SK-N-MC (cell line): ENCODE results near the gene MEIOB.

Experiments used
- DNase-seq: peaks from one replicate; pipeline ENCODE4 v3.0.0-alpha.2; 2011; ENCODE audit warnings: low read depth, low spot score
- H3K27ac ChIP-seq: fragments of 200-600 bp; sonication (generic); 2 replicates; pipeline ENCODE4 v1.5.1; 2016; ENCODE audit warnings: mixed run types
- H3K36me3 ChIP-seq: fragments of 200-600 bp; sonication (generic); 2 replicates; pipeline ENCODE4 v1.6.1; 2017; ENCODE audit warnings: antibody characterized with exemption, low read length, mixed read lengths; ENCODE audit not compliant: insufficient read depth
- H3K4me3 ChIP-seq: fragments of 200-600 bp; sonication (generic); 2 replicates; pipeline ENCODE4 v1.5.1; 2016
- H3K9ac ChIP-seq: fragments of 200-600 bp; sonication (generic); 2 replicates; pipeline ENCODE4 v1.8.0; 2017; ENCODE audit warnings: mixed run types, mixed read lengths; ENCODE audit not compliant: insufficient read length
- H3K9me3 ChIP-seq: fragments of 200-600 bp; sonication (generic); 2 replicates; pipeline ENCODE4 v1.6.1; 2017; ENCODE audit warnings: low read depth, mild to moderate bottlenecking, antibody characterized with exemption, low read length, moderate library complexity, mixed read lengths
- EZH2 ChIP-seq: fragments of 200-600 bp; sonication (generic); IDR thresholded peaks from one replicate; pipeline ENCODE4 v1.6.1; 2017; ENCODE audit warnings: antibody characterized with exemption
- FOXP2 ChIP-seq: optimal IDR thresholded peaks from 2 replicates; pipeline ENCODE3; 2011; ENCODE audit warnings: mild to moderate bottlenecking, moderate library complexity; ENCODE audit not compliant: insufficient read depth; ENCODE audit errors: extremely low read length, control extremely low read depth
- POLR2AphosphoS5 ChIP-seq: IDR thresholded peaks from 2 replicates; pipeline ENCODE4 v1.6.1; 2012; ENCODE audit warnings: mild to moderate bottlenecking, low read depth, low read length, borderline replicate concordance

MEIOB gene

DNA sequence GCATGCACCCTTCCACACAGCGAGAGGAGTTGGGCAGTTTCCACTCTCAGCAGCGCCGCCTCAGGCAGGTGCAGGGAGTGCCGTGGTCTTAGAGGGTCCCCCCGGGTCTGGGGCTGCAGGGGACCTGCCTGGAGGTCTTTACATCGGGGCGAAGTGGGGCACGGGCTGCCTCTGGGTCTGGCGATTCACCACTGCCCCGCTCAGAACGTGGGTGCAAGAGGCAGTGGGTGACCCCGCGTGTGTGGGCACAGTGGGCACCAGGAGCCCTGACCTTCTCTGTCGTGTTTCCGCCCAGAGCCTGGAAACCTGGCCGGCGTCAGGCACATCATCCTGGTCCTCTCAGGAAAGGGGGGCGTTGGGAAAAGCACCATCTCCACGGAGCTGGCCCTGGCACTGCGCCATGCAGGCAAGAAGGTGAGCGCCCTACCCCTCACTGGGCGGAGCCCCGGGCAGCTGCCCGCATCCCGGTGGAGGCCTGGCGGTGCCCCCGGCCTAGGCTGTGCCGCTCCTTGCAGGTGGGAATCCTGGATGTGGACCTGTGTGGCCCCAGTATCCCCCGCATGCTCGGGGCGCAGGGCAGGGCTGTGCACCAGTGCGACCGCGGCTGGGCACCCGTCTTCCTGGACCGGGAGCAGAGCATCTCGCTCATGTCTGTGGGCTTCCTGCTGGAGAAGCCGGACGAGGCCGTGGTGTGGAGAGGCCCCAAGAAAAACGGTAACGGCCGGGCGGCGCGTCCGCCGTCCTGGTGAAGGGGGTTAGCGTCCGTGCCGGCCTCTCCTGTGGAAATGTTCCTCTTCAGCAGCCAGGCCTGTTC, 85.5 kb downstream of the MEIOB start:
- H3K36me3 ChIP-seq, result no peaks in the 10 kb centered on the region; the same call in 1 of the 2 replicates
- DNase-seq, result no peak
- H3K9ac ChIP-seq, result no peak overlapping the region

DNA sequence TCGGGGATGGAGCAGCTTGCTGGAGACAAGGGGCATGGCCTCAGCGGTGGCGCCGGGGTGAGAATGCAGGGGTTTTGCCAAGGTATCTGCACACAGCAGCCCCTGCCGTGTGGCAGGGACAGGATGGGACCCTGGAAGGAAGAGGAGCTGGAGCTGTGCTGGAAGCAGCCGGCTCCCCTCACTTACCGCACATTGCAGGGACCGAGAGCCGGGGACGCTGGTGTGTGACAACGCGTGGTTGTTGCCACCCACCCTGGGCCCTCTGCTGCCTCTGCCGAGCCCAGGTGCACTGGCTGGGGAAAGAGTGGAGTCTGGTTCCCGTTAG, 86.2 kb downstream of the MEIOB start:
- Histone ChIP-seq H3K27ac (no peak overlapping the region), H3K9me3 (no peaks in the 10 kb centered on the region), H3K36me3 (no peaks in the 10 kb centered on the region; the same call in 1 of the 2 replicates), H3K4me3 (no peak overlapping the region), H3K9ac (no peak overlapping the region)
- no peak for DNase-seq
- TF ChIP-seq FOXP2 (no peak), EZH2 (no peak), POLR2AphosphoS5 (no peak)

More for the DNA sequence above, 85.5 kb downstream of the MEIOB start:
- TF ChIP-seq EZH2 (no peak), FOXP2 (no peak)
- Histone ChIP-seq H3K27ac (no peak overlapping the region), H3K4me3 (no peak overlapping the region), H3K9me3 (no peaks in the 10 kb centered on the region)

DNA sequence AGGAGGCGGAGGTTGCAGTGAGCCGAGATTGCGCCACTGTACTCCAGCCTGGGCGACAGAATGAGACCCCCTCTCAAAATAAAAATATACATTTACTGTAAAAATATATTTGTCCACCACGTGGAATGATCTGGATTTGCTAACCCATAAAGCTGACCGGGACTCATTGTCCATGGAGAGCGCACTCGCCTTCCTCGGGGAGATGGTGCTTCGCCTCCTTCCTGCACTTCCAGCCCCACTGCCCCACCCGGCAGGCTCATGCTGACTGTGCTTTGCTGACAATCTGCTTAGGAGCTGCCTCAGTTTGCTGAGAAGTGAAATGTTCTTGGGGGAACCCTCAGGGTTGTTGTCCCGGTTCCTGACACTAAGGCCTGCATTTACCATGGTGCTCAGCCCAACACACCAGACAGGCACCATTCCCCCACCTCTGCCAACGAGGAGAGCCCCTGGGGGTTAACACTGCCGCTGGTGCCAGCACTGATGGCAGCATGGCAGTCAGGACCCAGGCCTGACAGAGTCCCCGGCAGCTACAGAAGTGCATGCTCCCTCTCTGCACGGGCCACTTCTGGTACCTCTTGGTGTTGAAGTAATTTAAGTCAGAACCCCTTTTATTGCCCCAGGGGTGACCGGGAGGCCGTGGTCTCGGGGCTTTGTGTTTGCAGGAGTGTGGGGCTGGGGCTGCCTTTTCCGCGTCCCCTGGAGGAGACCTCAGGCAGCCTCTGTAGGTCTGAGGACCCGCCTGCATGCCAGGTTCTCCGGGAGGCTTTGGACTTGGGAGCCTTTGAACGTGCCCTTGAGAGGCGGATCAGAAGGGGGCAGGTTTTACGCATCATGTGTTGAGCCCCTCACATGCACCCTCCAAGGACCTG, 86.8 kb downstream of the MEIOB start:
- Histone ChIP-seq H3K27ac (no peak overlapping the region), H3K36me3 (no peaks in the 10 kb centered on the region; the same call in 1 of the 2 replicates), H3K4me3 (no peak overlapping the region), H3K9me3 (no peaks in the 10 kb centered on the region), H3K9ac (no peak overlapping the region)
- no peak for DNase-seq
- no peak for TF ChIP-seq EZH2
- TF ChIP-seq FOXP2, result no peak
- no peak for TF ChIP-seq POLR2AphosphoS5
